GM19240 (cell line): ENCODE data around the gene OR1D2.
"Not testable (repeated sequence)": the region's sequence is repeated elsewhere in the genome, so short reads cannot be mapped to it uniquely, and the experiment has no call there.

Source experiments
- DNase-seq: peaks from one replicate; pipeline ENCODE4 v3.0.0; 2011; ENCODE audit warnings: low spot score; ENCODE audit not compliant: insufficient read length

Gene OR1D2

GRCh38 chr17:3104322-3104721 is at the start of gene OR1D2:
OR1D2 (minus strand) TSS chr17:3104422; CDS start chr17:3092996, 11,426 bp downstream.
- DNase-seq = no peak

- DNase-seq = not testable (repeated sequence)
Measured at GRCh38 chr17:3137494-3137893, 33.3 kb upstream of the OR1D2 start.

GRCh38 chr17:3127451-3127850 is 23.2 kb upstream of the OR1D2 start, which contains the start of gene OR1G1:
OR1G1 (minus strand) TSS chr17:3127551; CDS start chr17:3127551, 0 bp downstream.
- no peak for DNase-seq

GRCh38 chr17:3073850-3074249 is 30.4 kb downstream of the OR1D2 start:
- not testable (repeated sequence) for DNase-seq

- DNase-seq = not testable (repeated sequence)
Measured at GRCh38 chr17:3065192-3065591, 39.0 kb downstream of the OR1D2 start.

- DNase-seq = not testable (repeated sequence)
Measured at GRCh38 chr17:3063507-3063906, 40.7 kb downstream of the OR1D2 start, which contains the start of gene OR1D5. OR1D5 (minus strand) TSS chr17:3063607; CDS start chr17:3063607, 0 bp downstream.

GRCh38 chr17:3062824-3063377 is 41.3 kb downstream of the OR1D2 start:
- not testable (repeated sequence) for DNase-seq

GRCh38 chr17:3054868-3055267 is 49.4 kb downstream of the OR1D2 start:
- DNase-seq = not testable (repeated sequence)

GRCh38 chr17:3049705-3050295 is 54.4 kb downstream of the OR1D2 start:
- no peak for DNase-seq

- peak; percentile 65 for DNase-seq
Measured at GRCh38 chr17:3048727-3049471, 55.3 kb downstream of the OR1D2 start.

- DNase-seq = no peak
Measured at GRCh38 chr17:3046753-3047152, 57.5 kb downstream of the OR1D2 start.

GRCh38 chr17:3043737-3044365 is 60.4 kb downstream of the OR1D2 start:
- no peak for DNase-seq

- no peak for DNase-seq
Measured at GRCh38 chr17:3040882-3041281, 63.3 kb downstream of the OR1D2 start.

- DNase-seq = no peak
Measured at GRCh38 chr17:3039736-3040135, 64.5 kb downstream of the OR1D2 start.

- DNase-seq = no peak
Measured at GRCh38 chr17:3038941-3039340, 65.3 kb downstream of the OR1D2 start.
